ENCODE data around the gene MGAT3.

The MGAT3 gene

GRCh38 chr22:39469681-39470450 is 13.1 kb downstream of the MGAT3 start:
- Histone ChIP-seq H3K36me3 (no peaks in the 10 kb centered on the region), H3K4me3 (ENCODE audit: low read depth, low read length) (no peak overlapping the region), H3K9me3 (no peaks in the 10 kb centered on the region), H3K4me1 (peaks cover 25% of the 10 kb centered on the region), H3K27me3 (no peaks in the 10 kb centered on the region)
- no peak for DNase-seq
- TF ChIP-seq, protein P1, sequence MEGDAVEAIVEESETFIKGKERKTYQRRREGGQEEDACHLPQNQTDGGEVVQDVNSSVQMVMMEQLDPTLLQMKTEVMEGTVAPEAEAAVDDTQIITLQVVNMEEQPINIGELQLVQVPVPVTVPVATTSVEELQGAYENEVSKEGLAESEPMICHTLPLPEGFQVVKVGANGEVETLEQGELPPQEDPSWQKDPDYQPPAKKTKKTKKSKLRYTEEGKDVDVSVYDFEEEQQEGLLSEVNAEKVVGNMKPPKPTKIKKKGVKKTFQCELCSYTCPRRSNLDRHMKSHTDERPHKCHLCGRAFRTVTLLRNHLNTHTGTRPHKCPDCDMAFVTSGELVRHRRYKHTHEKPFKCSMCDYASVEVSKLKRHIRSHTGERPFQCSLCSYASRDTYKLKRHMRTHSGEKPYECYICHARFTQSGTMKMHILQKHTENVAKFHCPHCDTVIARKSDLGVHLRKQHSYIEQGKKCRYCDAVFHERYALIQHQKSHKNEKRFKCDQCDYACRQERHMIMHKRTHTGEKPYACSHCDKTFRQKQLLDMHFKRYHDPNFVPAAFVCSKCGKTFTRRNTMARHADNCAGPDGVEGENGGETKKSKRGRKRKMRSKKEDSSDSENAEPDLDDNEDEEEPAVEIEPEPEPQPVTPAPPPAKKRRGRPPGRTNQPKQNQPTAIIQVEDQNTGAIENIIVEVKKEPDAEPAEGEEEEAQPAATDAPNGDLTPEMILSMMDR (IDR thresholded peaks at IDR 0.05; ENCODE audit: low read depth, low read length), result no peak

DNA sequence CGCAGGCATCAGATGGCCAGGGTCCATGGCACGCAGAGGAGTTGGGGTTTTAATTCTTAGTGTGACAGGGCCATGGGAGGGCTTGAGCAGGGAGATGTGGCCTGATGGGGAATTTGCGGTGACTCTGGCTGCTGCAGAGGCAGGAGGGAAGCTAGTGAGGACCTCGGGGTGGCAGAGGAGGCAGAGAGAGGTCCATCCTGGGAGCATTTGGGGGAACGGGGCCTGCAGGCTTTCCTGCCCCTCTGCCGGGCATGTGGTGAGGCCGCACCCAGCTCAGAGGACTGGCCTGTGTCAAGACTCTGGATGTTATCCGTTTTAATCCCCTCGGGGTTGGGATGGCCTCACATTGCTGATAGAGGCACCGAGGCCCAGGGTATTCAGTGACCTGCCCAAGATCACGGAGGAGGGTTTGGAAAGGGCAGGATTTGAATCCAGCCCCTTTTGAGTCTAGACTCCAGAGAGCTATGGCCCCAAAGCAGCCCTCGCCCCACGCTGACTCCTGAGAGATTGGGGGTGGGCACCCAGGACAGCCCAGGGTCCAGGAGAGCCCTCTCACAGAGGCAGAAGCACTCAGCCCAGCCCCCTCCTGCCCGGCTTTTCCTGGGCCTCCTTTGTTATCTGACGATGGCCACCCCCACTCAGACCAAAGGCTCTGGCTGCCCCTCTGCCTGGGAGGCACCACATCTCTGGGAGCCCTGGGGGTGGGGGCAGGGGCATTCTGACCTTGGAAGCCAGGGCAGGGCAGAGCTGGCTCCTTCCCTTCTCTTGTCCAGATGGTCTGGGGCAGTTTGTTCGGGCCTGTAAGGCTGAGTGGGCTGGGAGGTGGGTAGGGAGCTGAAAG is 13.9 kb downstream of the MGAT3 start:
- Histone ChIP-seq H3K4me3 (ENCODE audit: low read depth, low read length) (no peak overlapping the region), H3K27me3 (no peaks in the 10 kb centered on the region), H3K36me3 (no peaks in the 10 kb centered on the region), H3K9me3 (no peaks in the 10 kb centered on the region), H3K4me1 (peaks cover 33% of the 10 kb centered on the region)
- TF ChIP-seq, protein P1 (IDR thresholded peaks at IDR 0.05; ENCODE audit: low read depth, low read length), result no peak
- DNase-seq, result no peak

- Histone ChIP-seq H3K9me3 (no peaks in the 10 kb centered on the region), H3K27me3 (no peaks in the 10 kb centered on the region), H3K4me1 (peaks cover 39% of the 10 kb centered on the region), H3K4me3 (ENCODE audit: low read depth, low read length) (no peak overlapping the region), H3K36me3 (no peaks in the 10 kb centered on the region)
- TF ChIP-seq, protein P1 (IDR thresholded peaks at IDR 0.05; ENCODE audit: low read depth, low read length), result no peak
- DNase-seq, result no peak
Measured at GRCh38 chr22:39471381-39472141, 14.7 kb downstream of the MGAT3 start.

DNA sequence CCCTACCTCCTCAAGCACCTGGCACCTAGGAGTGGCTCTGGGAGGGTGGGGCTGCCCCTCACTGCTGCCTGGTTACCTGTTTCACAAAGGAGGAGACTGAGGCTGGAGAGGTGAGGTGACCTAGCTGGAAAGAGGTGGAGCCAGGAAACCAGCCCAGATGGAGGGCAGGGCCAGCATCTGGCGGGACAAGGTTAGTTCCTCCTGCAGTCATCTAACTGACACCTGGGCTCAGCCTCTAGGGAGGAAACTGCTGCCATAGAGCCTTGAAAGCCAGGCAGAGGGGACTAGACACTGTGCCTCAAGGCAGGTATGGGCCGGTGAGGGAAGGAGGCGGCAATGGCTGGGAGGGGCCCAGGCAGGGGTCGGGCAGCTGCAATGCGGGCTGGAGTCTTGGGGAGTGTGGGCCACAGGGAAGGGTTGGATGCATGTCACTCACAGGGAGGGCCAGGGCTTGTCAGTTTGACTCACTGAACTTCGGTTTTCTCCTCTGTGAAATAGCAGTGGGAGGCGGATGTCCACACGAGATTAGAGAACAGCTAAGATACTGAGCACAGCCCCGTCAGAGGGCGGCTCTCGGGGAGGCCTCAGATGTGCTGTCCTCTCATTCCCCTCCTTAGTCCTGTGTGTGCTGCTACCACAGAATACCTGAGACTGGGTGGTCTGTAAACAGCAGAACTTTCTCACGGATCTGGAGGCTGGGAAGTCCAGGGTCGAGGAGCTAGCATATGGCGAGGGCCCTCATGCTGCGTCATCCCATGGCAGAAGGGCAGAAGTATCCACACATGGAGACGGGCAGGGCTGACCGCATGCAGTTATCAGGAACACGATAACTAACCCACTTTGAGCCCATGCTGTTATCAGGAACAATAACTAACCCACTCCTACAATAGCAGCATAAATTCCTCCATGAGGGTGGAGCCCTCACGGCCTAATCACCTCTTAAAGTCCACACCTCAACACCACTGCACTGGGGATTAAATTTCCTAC is 16.1 kb downstream of the MGAT3 start:
- DNase-seq, result no peak
- Histone ChIP-seq H3K4me3 (ENCODE audit: low read depth, low read length) (no peak overlapping the region), H3K9me3 (no peaks in the 10 kb centered on the region), H3K36me3 (no peaks in the 10 kb centered on the region), H3K4me1 (peaks cover 39% of the 10 kb centered on the region), H3K27me3 (no peaks in the 10 kb centered on the region)
- TF ChIP-seq, protein P1 (IDR thresholded peaks at IDR 0.05; ENCODE audit: low read depth, low read length), result no peak

GRCh38 chr22:39473851-39474250 is 17.0 kb downstream of the MGAT3 start:
- TF ChIP-seq, protein P1 (IDR thresholded peaks at IDR 0.05; ENCODE audit: low read depth, low read length), result no peak
- Histone ChIP-seq H3K4me1 (peaks cover 39% of the 10 kb centered on the region), H3K4me3 (ENCODE audit: low read depth, low read length) (no peak overlapping the region), H3K27me3 (no peaks in the 10 kb centered on the region), H3K36me3 (no peaks in the 10 kb centered on the region), H3K9me3 (no peaks in the 10 kb centered on the region)
- DNase-seq, result no peak
